H1 (cell line): ENCODE data around the gene TMED8. TPM values are rescaled to one million over a fixed set of nuclear protein-coding genes. Genes with fewer than 3 reads are reported as not detected.

ENCODE experiments used
- CTCF ChIA-PET: fragments of 300-600 bp; sonication (Branson Sonifier 250); formaldehyde crosslinking; loops from one replicate; lab custom pipeline; 2021; ENCODE audit not compliant: partially characterized antibody; lab: Charles Lee
- POLR2A ChIA-PET: fragments of 300-600 bp; sonication (Branson Sonifier 250); formaldehyde crosslinking; loops from one replicate; lab custom pipeline; 2021; ENCODE audit warnings: inconsistent platforms; ENCODE audit not compliant: partially characterized antibody; lab: Charles Lee
- DNase-seq, 2 experiments: peaks; one replicate each; pipeline versions ENCODE4 v3.0.0 to v3.0.0-alpha.2; 2010 to 2022; ENCODE audit warnings: low spot score in 2 of 2, low read depth in 1 of 2, mixed read lengths in 1 of 2
- FAIRE-seq: peaks from 2 replicates; lab custom pipeline; 2011; peaks lifted over from hg19 to GRCh38; lab: Jason Lieb, UNC
- H2AFZ ChIP-seq: 2 replicates; pipeline ENCODE4 v1.8.1; 2012; ENCODE audit warnings: low read length, inconsistent platforms
- H2AK5ac ChIP-seq: 2 replicates; pipeline ENCODE4 v1.6.1; 2013; ENCODE audit warnings: low read depth, low read length
- H2BK120ac ChIP-seq: replicated peaks from 2 replicates; pipeline ENCODE3; 2013; ENCODE audit warnings: low read depth, low read length, inconsistent platforms
- H2BK12ac ChIP-seq: 2 replicates; pipeline ENCODE4 v1.6.1; 2013; ENCODE audit warnings: low read depth, low read length
- H2BK15ac ChIP-seq: 2 replicates; pipeline ENCODE4 v1.6.1; 2013; ENCODE audit warnings: low read length
- H2BK20ac ChIP-seq: 2 replicates; pipeline ENCODE4 v1.6.1; 2013; ENCODE audit warnings: low read length
- H2BK5ac ChIP-seq: 2 replicates; pipeline ENCODE4 v1.6.1; 2013; ENCODE audit warnings: low read depth, low read length
- H3K14ac ChIP-seq: 2 replicates; pipeline ENCODE4 v1.6.1; 2013; ENCODE audit warnings: inconsistent platforms; ENCODE audit not compliant: insufficient read length
- H3K18ac ChIP-seq: 2 replicates; pipeline ENCODE4 v1.6.1; 2013; ENCODE audit warnings: low read length; ENCODE audit errors: extremely low read depth
- H3K23ac ChIP-seq: 2 replicates; pipeline ENCODE4 v1.6.1; 2013; ENCODE audit warnings: inconsistent platforms; ENCODE audit not compliant: insufficient read length
- H3K23me2 ChIP-seq: 2 replicates; pipeline ENCODE4 v1.6.1; 2013; ENCODE audit warnings: low read depth, low read length
- H3K27ac ChIP-seq: 2 replicates; pipeline ENCODE4 v1.6.1; 2011; ENCODE audit warnings: low read depth, low read length, inconsistent platforms
- H3K27me3 ChIP-seq, 4 experiments: replicated peaks in 1 of 4; 1 replicate in 1 of 4; 2 replicates in 3 of 4; pipeline versions ENCODE4 v1.6.1 to v1.8.1; 2011 to 2013; ENCODE audit warnings: low read length in 3 of 4, mild to moderate bottlenecking in 3 of 4, inconsistent platforms in 2 of 4, mixed read lengths in 2 of 4, moderate library complexity in 1 of 4; ENCODE audit not compliant: control insufficient read depth in 3 of 4, insufficient read depth in 3 of 4; ENCODE audit errors: extremely low read depth in 1 of 4
- H3K36me3 ChIP-seq, 4 experiments: 2 replicates each; pipeline versions ENCODE4 v1.6.1 to v1.8.1; 2011 to 2013; ENCODE audit warnings: mild to moderate bottlenecking in 4 of 4, low read length in 3 of 4, moderate library complexity in 2 of 4, control low read depth in 1 of 4, inconsistent platforms in 1 of 4; ENCODE audit not compliant: insufficient read depth in 4 of 4, control insufficient read depth in 2 of 4
- H3K4ac ChIP-seq: replicated peaks from 2 replicates; pipeline ENCODE3; 2013; ENCODE audit warnings: low read length, low read depth, mixed read lengths, inconsistent platforms; ENCODE audit not compliant: insufficient read length
- H3K4me1 ChIP-seq, 4 experiments: replicated peaks in 1 of 4; 1 replicate in 1 of 4; 2 replicates in 3 of 4; pipeline versions ENCODE4 v1.6.1 to v1.8.1; 2011 to 2013; ENCODE audit warnings: low read length in 3 of 4, inconsistent platforms in 2 of 4, mixed read lengths in 1 of 4; ENCODE audit not compliant: insufficient read depth in 4 of 4, control insufficient read depth in 3 of 4
- H3K4me2 ChIP-seq, 2 experiments: 2 replicates each; pipeline versions ENCODE4 v1.6.1 to v1.8.1; 2011 to 2013; ENCODE audit warnings: low read depth in 2 of 2, low read length in 2 of 2, control low read depth in 1 of 2, inconsistent platforms in 1 of 2, mild to moderate bottlenecking in 1 of 2; ENCODE audit not compliant: insufficient read depth in 1 of 2
- H3K4me3 ChIP-seq, 4 experiments: fragments of 200-600, 300-600 bp in 1 of 4; sonication (generic), shearing (Covaris generic), sonication (Bioruptor Twin) in 1 of 4; 2 replicates each; pipeline versions ENCODE4 v1.5.1 to v1.8.1; 2011 to 2016; ENCODE audit warnings: low read length in 4 of 4, low read depth in 3 of 4, control low read depth in 2 of 4, inconsistent platforms in 2 of 4, mild to moderate bottlenecking in 2 of 4, mixed read lengths in 1 of 4, moderate library complexity in 1 of 4; ENCODE audit not compliant: insufficient read depth in 2 of 4; ENCODE audit errors: extremely low read depth in 1 of 4
- H3K56ac ChIP-seq: replicated peaks from 2 replicates; pipeline ENCODE3; 2013; ENCODE audit warnings: low read depth, mild to moderate bottlenecking, mixed read lengths, low read length, inconsistent platforms; ENCODE audit not compliant: insufficient read length
- H3K79me1 ChIP-seq: 2 replicates; pipeline ENCODE4 v1.6.1; 2013; ENCODE audit warnings: low read depth, low read length, control low read depth
- H3K79me2 ChIP-seq, 2 experiments: 2 replicates each; pipeline versions ENCODE4 v1.6.1 to v1.8.1; 2012 to 2013; ENCODE audit warnings: low read length in 2 of 2, mild to moderate bottlenecking in 2 of 2, inconsistent platforms in 1 of 2; ENCODE audit not compliant: insufficient read depth in 2 of 2, control insufficient read depth in 1 of 2
- H3K9ac ChIP-seq, 4 experiments: replicated peaks in 1 of 4; 1 replicate in 1 of 4; 2 replicates in 3 of 4; pipeline versions ENCODE4 v1.6.1 to v1.8.1; 2011 to 2013; ENCODE audit warnings: low read depth in 3 of 4, low read length in 3 of 4, control low read depth in 2 of 4, mild to moderate bottlenecking in 2 of 4, moderate library complexity in 2 of 4, inconsistent platforms in 1 of 4; ENCODE audit errors: extremely low read depth in 1 of 4
- H3K9me3 ChIP-seq, 2 experiments: 2 replicates each; pipeline versions ENCODE4 v1.6.1 to v1.8.1; 2012 to 2013; ENCODE audit warnings: mild to moderate bottlenecking in 2 of 2, moderate library complexity in 2 of 2, control low read depth in 1 of 2, inconsistent platforms in 1 of 2, low read depth in 1 of 2, low read length in 1 of 2, mixed read lengths in 1 of 2; ENCODE audit not compliant: insufficient read depth in 2 of 2
- H4K20me1 ChIP-seq, 2 experiments: replicated peaks in 1 of 2; 2 replicates each; pipeline versions ENCODE3 to v1.8.1; 2011 to 2013; ENCODE audit warnings: inconsistent platforms in 2 of 2, low read length in 2 of 2, mild to moderate bottlenecking in 1 of 2; ENCODE audit not compliant: insufficient read depth in 2 of 2, control insufficient read depth in 1 of 2
- H4K5ac ChIP-seq: 2 replicates; pipeline ENCODE4 v1.6.1; 2013; ENCODE audit warnings: low read length, low read depth, mixed read lengths, inconsistent platforms; ENCODE audit not compliant: insufficient read length
- H4K8ac ChIP-seq: 2 replicates; pipeline ENCODE4 v1.8.0; 2013; ENCODE audit warnings: mild to moderate bottlenecking, moderate library complexity, low read length, inconsistent platforms; ENCODE audit not compliant: insufficient read depth; ENCODE audit errors: extremely low read depth
- H4K91ac ChIP-seq: replicated peaks from 2 replicates; pipeline ENCODE3; 2013; ENCODE audit warnings: low read length, mixed read lengths, inconsistent platforms; ENCODE audit not compliant: insufficient read length
- CHD1 ChIP-seq: IDR thresholded peaks from 2 replicates; pipeline ENCODE4 v1.6.1; 2012; ENCODE audit warnings: low read depth, low read length, improper control_type of control experiment
- E2F6 ChIP-seq: IDR thresholded peaks from 2 replicates; pipeline ENCODE4 v1.6.1; 2012; ENCODE audit warnings: inconsistent platforms
- HDAC6 ChIP-seq: IDR thresholded peaks from one replicate; pipeline ENCODE4 v1.7.1; 2012; ENCODE audit warnings: low read depth, mild to moderate bottlenecking, inconsistent platforms, low read length, moderate library complexity
- KDM4A ChIP-seq: IDR thresholded peaks from one replicate; pipeline ENCODE4 v1.7.1; 2012; ENCODE audit warnings: low read depth, mild to moderate bottlenecking, moderate library complexity, low read length, inconsistent platforms; ENCODE audit not compliant: severe bottlenecking
- MAX ChIP-seq: IDR thresholded peaks from 2 replicates; pipeline ENCODE4 v1.6.1; 2012; ENCODE audit warnings: inconsistent platforms
- RNF2 ChIP-seq: fragments of 200-900, 300-1000 bp; sonication (generic); IDR thresholded peaks from 2 replicates; pipeline ENCODE4 v1.7.1; 2016; ENCODE audit warnings: borderline replicate concordance, low read depth, mild to moderate bottlenecking, antibody characterized with exemption, low read length; ENCODE audit not compliant: poor library complexity, severe bottlenecking; ENCODE audit errors: missing control alignments
- RXRA ChIP-seq: IDR thresholded peaks from 2 replicates; pipeline ENCODE4 v1.6.1; 2011; ENCODE audit warnings: low read depth, mild to moderate bottlenecking, low read length, moderate library complexity; ENCODE audit not compliant: insufficient read depth
- SIN3A ChIP-seq, 2 experiments: IDR thresholded peaks in 1 of 2; conservative IDR thresholded peaks in 1 of 2; 2 replicates each; pipeline ENCODE4 v1.6.1; 2011 to 2012; ENCODE audit warnings: low read length in 2 of 2, improper control_type of control experiment in 1 of 2, low read depth in 1 of 2, mild to moderate bottlenecking in 1 of 2
- SP4 ChIP-seq: IDR thresholded peaks from 2 replicates; pipeline ENCODE4 v1.6.1; 2012; ENCODE audit warnings: low read length, inconsistent platforms
- SRF ChIP-seq: IDR thresholded peaks from 2 replicates; pipeline ENCODE4 v1.6.1; 2011; ENCODE audit warnings: mild to moderate bottlenecking, low read depth, low read length, moderate library complexity
- TAF1 ChIP-seq: IDR thresholded peaks from 2 replicates; pipeline ENCODE4 v1.6.1; 2011; ENCODE audit warnings: mild to moderate bottlenecking, low read depth, low read length
- TEAD4 ChIP-seq: IDR thresholded peaks from 2 replicates; pipeline ENCODE4 v1.6.1; 2012; ENCODE audit warnings: low read depth, low read length, inconsistent platforms, mixed read lengths
- YY1 ChIP-seq: IDR thresholded peaks from 2 replicates; pipeline ENCODE4 v1.6.1; 2011; ENCODE audit warnings: low read depth, mild to moderate bottlenecking, low read length
- WGBS, 2 experiments: shearing (Covaris generic) in 1 of 2; methylation state at CpG; one replicate each; pipeline versions ENCODE4 v1.1.6 to v1.1.7; 2013 to 2015; ENCODE audit warnings: low lambda C conversion rate in 2 of 2, mixed read lengths in 2 of 2, inconsistent platforms in 1 of 2, low coverage in 1 of 2, missing lambda C conversion rate in 1 of 2; ENCODE audit not compliant: insufficient replicate concordance in 2 of 2, insufficient coverage in 1 of 2, insufficient read length in 1 of 2; ENCODE audit errors: extremely low coverage in 1 of 2, missing lambda C conversion rate in 1 of 2; 5-methylcytosine and 5-hydroxymethylcytosine counted together
- polyA plus RNA-seq, 7 experiments: library from polyadenylated mRNA; depleted of rRNA in 3 of 7; stranded (reverse) in 5 of 7; unstranded in 2 of 7; fragments of >200 nt in 5 of 7; fragments of 200-250 nt in 2 of 7; gene quantifications; 1 replicate in 5 of 7; 2 replicates in 1 of 7; 4 replicates in 1 of 7; pipeline versions ENCODE4 v1.2.1 to v1.2.3, GENCODE V29; 2011 to 2013; ENCODE audit warnings: missing spikeins in 2 of 7, mixed read lengths in 2 of 7
- total RNA-seq: library from RNA; stranded (reverse); fragmentation: NEBNext Ultra II Directional; extraction: Animal tissue kit (Norgen Biotek cat#: 25700); gene quantifications from 2 replicates; pipeline ENCODE4 v1.2.1, GENCODE V29; 2021

Gene TMED8
- total and polyA plus RNA-seq, 2 of the 8 experiments (the other 6 are each of a cell fraction or from before 2014, with no cell fraction given) = 5.5 to 13.4 TPM

DNA sequence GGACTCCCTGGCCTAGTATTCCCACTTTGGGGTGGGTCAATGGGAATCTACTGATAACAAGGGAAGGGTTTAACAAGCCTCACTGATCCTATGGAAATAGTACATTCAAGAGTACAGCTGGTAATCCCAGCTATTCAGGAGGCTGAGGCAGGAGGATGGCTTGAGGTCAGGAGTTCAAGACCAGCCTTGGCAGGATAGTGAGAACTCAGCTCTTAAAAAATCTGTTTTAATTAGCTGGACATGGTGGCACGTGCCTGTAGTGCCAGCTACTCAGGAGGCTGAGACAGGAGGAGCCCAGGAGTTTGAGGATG, 60.7 kb downstream of the TMED8 start:
- 38% methylated on average over 1 of the region's 1 CpG; no CpG with 5 or more reads in 1 of the 2 experiments for WGBS, 2 experiments
- no peak overlapping the region for H3K14ac ChIP-seq
- DNase-seq = no peak
- H2AK5ac ChIP-seq = no peak overlapping the region
- H2BK15ac ChIP-seq = no peak overlapping the region
- peaks cover 0 to 2% of the 10 kb centered on the region in 2 experiments for H4K20me1 ChIP-seq
- H3K27me3 ChIP-seq = no peaks in the 10 kb centered on the region
- H3K79me2 ChIP-seq = peaks cover 6 to 56% of the 10 kb centered on the region in 2 experiments
- H2BK120ac ChIP-seq = no peak overlapping the region
- no peaks in the 10 kb centered on the region for H3K36me3 ChIP-seq
- no peak overlapping the region for H2AFZ ChIP-seq
- peaks cover 13% of the 10 kb centered on the region for H3K79me1 ChIP-seq
- no peak overlapping the region for H3K23ac ChIP-seq
- no peak overlapping the region for H3K4me3 ChIP-seq
- no peaks in the 10 kb centered on the region for H3K9me3 ChIP-seq
- no peak overlapping the region for H4K91ac ChIP-seq
- H2BK20ac ChIP-seq = no peak overlapping the region
- no peak overlapping the region for H2BK5ac ChIP-seq
- ChIA-PET CTCF (interaction anchor here (0.6 to 8.6 kb wide), 59 partner anchors 10 to 544 kb away, joined by 3 to 353 read pairs (median 4); partner anchors contain the start of genes SAMD15, TMED8, TMEM63C and VIPAS39), POLR2A (interaction anchor here (0.6 to 1.6 kb wide), 6 partner anchors 9 to 141 kb away, joined by 3 to 6 read pairs (median 3); partner anchors contain the start of genes AHSA1 and VIPAS39)
- no peak for FAIRE-seq
- H3K9ac ChIP-seq = no peak overlapping the region
- no peak overlapping the region for H3K18ac ChIP-seq
- H3K4ac ChIP-seq = no peak overlapping the region
- H2BK12ac ChIP-seq = no peak overlapping the region; the same call in 1 of the 2 replicates
- H3K4me1 ChIP-seq = peaks cover 11 to 28% (median 17%) of the 10 kb centered on the region in 4 experiments; a peak in 6 of 7 replicates
- peaks cover 3% of the 10 kb centered on the region; the same call in 1 of the 2 replicates for H3K23me2 ChIP-seq
- no peak overlapping the region for H4K8ac ChIP-seq
- H3K4me2 ChIP-seq = no peak overlapping the region
- H4K5ac ChIP-seq = no peak overlapping the region
- H3K27ac ChIP-seq = no peak overlapping the region
- H3K56ac ChIP-seq = no peak overlapping the region
- TF ChIP-seq MAX = no peak
- TF ChIP-seq HDAC6 = no peak
- TF ChIP-seq SP4 = no peak
- no peak for TF ChIP-seq TEAD4
- TF ChIP-seq E2F6 = no peak
- TF ChIP-seq KDM4A = no peak
- no peak for TF ChIP-seq CHD1
- TF ChIP-seq YY1 = no peak
- no peak for TF ChIP-seq SRF
- TF ChIP-seq SIN3A (conservative IDR thresholded peaks at IDR 0.05 in 1 of 2, IDR thresholded peaks at IDR 0.05 in 1 of 2; ENCODE audit: low read depth in 1 of 2, low read length in 2 of 2) = no peak
- TF ChIP-seq RXRA = no peak
- no peak for TF ChIP-seq TAF1
- no peak for TF ChIP-seq RNF2
